COLO668 (cell line): ENCODE data around the gene EPHB1.
A peak's percentile ranks its signal among the peaks of the same experiment; 100 is the strongest.

Experiments
- DNase-seq: peaks from one replicate; lab custom pipeline; 2025; ENCODE audit not compliant: unreplicated experiment; lab: John Stamatoyannopoulos, UW

The EPHB1 gene

GRCh38 chr3:135272026-135272669 lies 477.1 kb downstream of the EPHB1 start:
- peak; percentile 57 for DNase-seq

GRCh38 chr3:135292162-135292561 lies 497.1 kb downstream of the EPHB1 start:
- DNase-seq, result no peak

GRCh38 chr3:135301670-135302069 lies 506.6 kb downstream of the EPHB1 start:
- DNase-seq, result no peak

GRCh38 chr3:135304378-135304777 lies 509.3 kb downstream of the EPHB1 start:
- DNase-seq, result no peak
